Ascending aorta (tissue), 2 donors: ENCODE measurements around the gene USP36. TPM values are rescaled to one million over a fixed set of nuclear protein-coding genes. Genes with fewer than 3 reads are reported as not detected.

Experiments used
- DNase-seq, 2 donors: peaks; one replicate each; pipeline ENCODE4 v3.0.0-alpha.2; 2019; ENCODE audit warnings: low spot score in 2 of 2
- H3K27ac ChIP-seq, 2 donors: fragments of 200-600 bp; sonication (generic); one replicate each; pipeline ENCODE4 v1.5.1; 2016 to 2017; ENCODE audit warnings: mild to moderate bottlenecking in 1 of 2
- H3K27me3 ChIP-seq: fragments of 200-600 bp; sonication (generic); one replicate; pipeline ENCODE4 v1.5.1; 2017
- H3K36me3 ChIP-seq, 2 donors: fragments of 200-600 bp; sonication (generic); one replicate each; pipeline ENCODE4 v1.5.1; 2016
- H3K4me1 ChIP-seq, 2 donors: fragments of 200-600 bp; sonication (generic); one replicate each; pipeline ENCODE4 v1.5.1; 2016 to 2017; ENCODE audit warnings: mild to moderate bottlenecking in 1 of 2
- H3K4me3 ChIP-seq, 2 donors: fragments of 200-600 bp; sonication (generic); one replicate each; pipeline ENCODE4 v1.5.1; 2016 to 2017; ENCODE audit warnings: mild to moderate bottlenecking in 1 of 2
- H3K9me3 ChIP-seq, 2 donors: fragments of 200-600 bp; sonication (generic); one replicate each; pipeline ENCODE4 v1.5.1; 2016
- intact Hi-C: fragments of 100-400 bp; cut with DNase I; formaldehyde crosslinking; loops from one replicate; pipeline ENCODE4 v1.15.1; 2023
- total RNA-seq: library from RNA; depleted of rRNA; stranded (reverse); fragments of >200 nt; gene quantifications from one replicate; pipeline ENCODE4 v1.1.0, GENCODE V29; 2016
- TF ChIP-seq, protein P1 (sequence below), 3 experiments: fragments of 200-600 bp in 2 of 3; fragments of 450-650 bp in 1 of 3; sonication (generic) in 2 of 3; IDR thresholded peaks; one replicate each; pipeline ENCODE4 v1.5.1; 2016 to 2019; ENCODE audit warnings: antibody characterized with exemption in 3 of 3, mild to moderate bottlenecking in 1 of 3, moderate library complexity in 1 of 3

USP36 gene
- total RNA-seq, 1 donor from 2014 or later: 111 TPM

DNA sequence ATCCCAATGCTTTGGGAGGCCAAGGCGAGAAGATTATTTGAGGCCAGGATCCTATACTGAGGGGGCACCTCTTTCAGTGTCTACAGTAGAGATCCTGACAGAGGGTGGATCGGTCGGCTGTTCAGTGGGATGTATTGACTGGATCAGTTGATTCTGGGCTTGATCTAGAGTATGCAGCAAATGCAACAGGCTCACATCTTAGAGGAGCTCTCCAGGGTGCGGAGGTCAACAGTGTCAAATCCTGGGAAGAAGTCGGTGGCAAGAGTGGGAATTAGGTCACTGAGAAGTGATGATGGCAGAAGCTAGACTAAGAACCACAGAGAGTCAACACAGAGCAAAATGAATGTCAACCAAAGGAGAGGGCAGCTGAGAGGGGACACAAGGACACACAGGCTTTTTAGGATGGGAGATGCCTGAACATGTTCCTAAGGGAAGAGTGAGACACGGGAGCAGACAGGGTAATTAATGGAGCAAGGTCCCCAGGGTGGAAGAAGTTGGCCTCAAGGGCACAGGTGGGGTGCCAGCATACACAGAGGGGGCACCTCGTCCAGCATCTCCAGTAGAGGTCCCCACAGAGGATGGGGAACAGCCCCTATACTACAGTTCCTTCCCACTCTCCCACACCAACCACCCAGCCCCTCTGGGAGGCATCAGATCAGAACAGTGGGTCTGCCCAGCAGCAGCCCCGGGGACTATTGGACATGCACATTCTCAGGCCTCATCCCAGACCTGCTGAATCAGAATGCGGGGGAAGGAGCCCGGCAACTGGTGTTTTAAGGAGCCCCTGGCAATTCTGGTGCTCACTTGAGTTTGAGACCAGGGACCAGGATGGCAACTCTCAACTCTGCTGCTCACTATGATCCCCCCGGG is 48.5 kb downstream of the USP36 start:
- Histone ChIP-seq H3K36me3 (peaks cover 29 to 42% of the 10 kb centered on the region in 2 donors), H3K9me3 (no peaks in the 10 kb centered on the region), H3K27ac (peak overlapping the region; percentile 18 to 54), H3K4me3 (no peak overlapping the region), H3K27me3 (no peaks in the 10 kb centered on the region), H3K4me1 (peaks cover 4 to 20% of the 10 kb centered on the region in 2 donors)
- intact Hi-C loops: no loop called here
- TF ChIP-seq, protein P1, sequence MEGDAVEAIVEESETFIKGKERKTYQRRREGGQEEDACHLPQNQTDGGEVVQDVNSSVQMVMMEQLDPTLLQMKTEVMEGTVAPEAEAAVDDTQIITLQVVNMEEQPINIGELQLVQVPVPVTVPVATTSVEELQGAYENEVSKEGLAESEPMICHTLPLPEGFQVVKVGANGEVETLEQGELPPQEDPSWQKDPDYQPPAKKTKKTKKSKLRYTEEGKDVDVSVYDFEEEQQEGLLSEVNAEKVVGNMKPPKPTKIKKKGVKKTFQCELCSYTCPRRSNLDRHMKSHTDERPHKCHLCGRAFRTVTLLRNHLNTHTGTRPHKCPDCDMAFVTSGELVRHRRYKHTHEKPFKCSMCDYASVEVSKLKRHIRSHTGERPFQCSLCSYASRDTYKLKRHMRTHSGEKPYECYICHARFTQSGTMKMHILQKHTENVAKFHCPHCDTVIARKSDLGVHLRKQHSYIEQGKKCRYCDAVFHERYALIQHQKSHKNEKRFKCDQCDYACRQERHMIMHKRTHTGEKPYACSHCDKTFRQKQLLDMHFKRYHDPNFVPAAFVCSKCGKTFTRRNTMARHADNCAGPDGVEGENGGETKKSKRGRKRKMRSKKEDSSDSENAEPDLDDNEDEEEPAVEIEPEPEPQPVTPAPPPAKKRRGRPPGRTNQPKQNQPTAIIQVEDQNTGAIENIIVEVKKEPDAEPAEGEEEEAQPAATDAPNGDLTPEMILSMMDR (IDR thresholded peaks at IDR 0.05): no peak
- DNase-seq: no peak

DNA sequence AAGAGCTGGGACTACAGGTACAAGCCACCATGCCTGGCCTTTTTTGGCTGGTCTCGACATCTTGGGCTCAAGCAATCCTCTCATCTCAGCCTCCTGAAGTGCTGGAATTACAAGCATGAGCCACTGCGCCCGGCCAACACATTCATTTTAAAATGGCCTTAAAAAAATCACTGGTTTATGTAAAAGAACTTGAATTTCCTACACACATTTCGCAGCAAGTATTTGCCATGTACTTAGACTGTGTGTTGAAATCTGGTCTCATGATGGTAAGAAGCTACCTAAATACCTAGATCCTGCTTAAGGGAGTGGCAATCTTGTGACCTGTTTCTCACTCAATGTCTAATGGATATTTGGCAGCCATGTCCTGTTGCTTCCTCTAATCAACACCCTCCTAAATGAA is 50.1 kb downstream of the USP36 start:
- Histone ChIP-seq H3K4me1 (peaks cover 4 to 20% of the 10 kb centered on the region in 2 donors), H3K27me3 (no peaks in the 10 kb centered on the region), H3K27ac (peak overlapping the region; percentile 58 to 64), H3K36me3 (peaks cover 16 to 27% of the 10 kb centered on the region in 2 donors), H3K9me3 (no peaks in the 10 kb centered on the region), H3K4me3 (peak overlapping the region in 1 of 2 donors; percentile 16)
- intact Hi-C loops: no loop called here
- TF ChIP-seq, protein P1 (IDR thresholded peaks at IDR 0.05): no peak
- no peak for DNase-seq

- peak overlapping the region; percentile 58 to 64 for H3K27ac ChIP-seq
- no peaks in the 10 kb centered on the region for H3K27me3 ChIP-seq
- TF ChIP-seq, protein P1 (IDR thresholded peaks at IDR 0.05): no peak
- H3K9me3 ChIP-seq: no peaks in the 10 kb centered on the region
- peaks cover 8 to 19% of the 10 kb centered on the region in 2 donors for H3K36me3 ChIP-seq
- peak overlapping the region in 1 of 2 donors; percentile 16 for H3K4me3 ChIP-seq
- DNase-seq: peak in 1 of 2 donors; percentile 79
- intact Hi-C loops: loop anchor here (10.0 kb wide), 1 partner anchor 285 kb away; the partner anchor contains the start of gene ENGASE
- H3K4me1 ChIP-seq: peaks cover 4 to 20% of the 10 kb centered on the region in 2 donors
Measured at GRCh38 chr17:78789663-78790181, 50.9 kb downstream of the USP36 start.

DNA sequence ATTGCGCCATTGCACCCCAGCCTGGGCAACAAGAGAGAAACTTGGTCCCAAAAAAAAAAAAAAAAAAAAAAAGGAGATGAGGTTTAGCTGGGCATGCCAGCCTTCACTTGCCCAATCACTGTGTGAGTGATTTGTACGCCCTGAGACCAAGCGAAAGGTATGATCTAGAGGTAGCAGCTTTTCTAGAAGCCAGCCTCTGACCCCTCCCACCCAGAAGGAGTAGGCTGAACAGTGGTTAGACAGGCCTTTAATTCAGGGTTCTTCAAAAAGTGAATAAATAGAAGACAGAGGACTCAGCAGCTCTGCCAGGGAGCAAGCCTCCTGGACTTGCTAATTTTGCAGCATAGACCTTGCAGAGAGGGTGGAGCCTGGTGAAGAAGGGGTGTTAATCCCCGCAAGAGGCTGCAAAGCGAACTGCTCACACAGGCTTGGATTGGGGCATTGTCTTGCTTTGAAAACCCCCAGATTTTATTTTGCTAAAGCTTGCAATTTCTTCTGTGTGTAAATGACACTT is 51.4 kb downstream of the USP36 start:
- intact Hi-C loops: loop anchor here (10.0 kb wide), 1 partner anchor 286 kb away; the partner anchor contains the start of gene ENGASE
- no peaks in the 10 kb centered on the region for H3K9me3 ChIP-seq
- no peak for DNase-seq
- H3K27me3 ChIP-seq: no peaks in the 10 kb centered on the region
- peak overlapping the region in 1 of 2 donors; percentile 16 for H3K4me3 ChIP-seq
- peaks cover 2 to 14% of the 10 kb centered on the region in 2 donors for H3K36me3 ChIP-seq
- TF ChIP-seq, protein P1 (IDR thresholded peaks at IDR 0.05): no peak
- H3K4me1 ChIP-seq: peaks cover 4 to 20% of the 10 kb centered on the region in 2 donors
- H3K27ac ChIP-seq: peak overlapping the region; percentile 58 to 64

DNA sequence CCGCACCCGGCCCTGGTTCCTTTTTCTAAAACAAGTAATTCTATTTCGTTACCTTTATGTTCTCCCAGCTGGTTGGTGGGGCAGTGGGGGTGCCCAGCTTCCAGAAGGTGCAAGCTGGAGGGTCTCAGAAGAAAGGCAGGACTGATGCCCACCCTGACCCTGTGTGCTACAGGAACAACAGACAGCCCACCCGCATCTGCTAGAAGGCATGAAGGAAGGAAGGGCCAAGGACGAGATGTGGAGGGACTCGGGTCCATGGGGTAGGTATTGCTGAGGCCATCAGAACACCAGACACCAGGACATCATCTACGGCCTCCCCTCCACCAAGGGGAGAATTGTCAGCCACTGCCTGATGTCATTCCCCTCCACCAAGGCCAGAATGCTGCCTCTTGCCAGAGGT is 52.2 kb downstream of the USP36 start:
- H3K4me1 ChIP-seq: peaks cover 4 to 20% of the 10 kb centered on the region in 2 donors
- peaks cover 0 to 6% of the 10 kb centered on the region in 2 donors for H3K36me3 ChIP-seq
- intact Hi-C loops: loop anchor here (10.0 kb wide), 1 partner anchor 286 kb away; the partner anchor contains the start of gene ENGASE
- no peaks in the 10 kb centered on the region for H3K9me3 ChIP-seq
- DNase-seq: no peak
- H3K27ac ChIP-seq: no peak overlapping the region
- H3K4me3 ChIP-seq: no peak overlapping the region
- no peaks in the 10 kb centered on the region for H3K27me3 ChIP-seq
- TF ChIP-seq, protein P1 (IDR thresholded peaks at IDR 0.05): no peak
